HG02759 (cell line): Measurements from ENCODE around the gene KCNK10.
A peak's percentile ranks its signal among the peaks of the same experiment; 100 is the strongest.

Experiments
- ATAC-seq: cut with Tn5 transposase; IDR thresholded peaks from one replicate; pipeline ENCODE4 v1.9.1; 2021; ENCODE audit warnings: mild to moderate bottlenecking, moderate library complexity; ENCODE audit not compliant: unreplicated experiment

The KCNK10 gene, protein sequence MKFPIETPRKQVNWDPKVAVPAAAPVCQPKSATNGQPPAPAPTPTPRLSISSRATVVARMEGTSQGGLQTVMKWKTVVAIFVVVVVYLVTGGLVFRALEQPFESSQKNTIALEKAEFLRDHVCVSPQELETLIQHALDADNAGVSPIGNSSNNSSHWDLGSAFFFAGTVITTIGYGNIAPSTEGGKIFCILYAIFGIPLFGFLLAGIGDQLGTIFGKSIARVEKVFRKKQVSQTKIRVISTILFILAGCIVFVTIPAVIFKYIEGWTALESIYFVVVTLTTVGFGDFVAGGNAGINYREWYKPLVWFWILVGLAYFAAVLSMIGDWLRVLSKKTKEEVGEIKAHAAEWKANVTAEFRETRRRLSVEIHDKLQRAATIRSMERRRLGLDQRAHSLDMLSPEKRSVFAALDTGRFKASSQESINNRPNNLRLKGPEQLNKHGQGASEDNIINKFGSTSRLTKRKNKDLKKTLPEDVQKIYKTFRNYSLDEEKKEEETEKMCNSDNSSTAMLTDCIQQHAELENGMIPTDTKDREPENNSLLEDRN

DNA sequence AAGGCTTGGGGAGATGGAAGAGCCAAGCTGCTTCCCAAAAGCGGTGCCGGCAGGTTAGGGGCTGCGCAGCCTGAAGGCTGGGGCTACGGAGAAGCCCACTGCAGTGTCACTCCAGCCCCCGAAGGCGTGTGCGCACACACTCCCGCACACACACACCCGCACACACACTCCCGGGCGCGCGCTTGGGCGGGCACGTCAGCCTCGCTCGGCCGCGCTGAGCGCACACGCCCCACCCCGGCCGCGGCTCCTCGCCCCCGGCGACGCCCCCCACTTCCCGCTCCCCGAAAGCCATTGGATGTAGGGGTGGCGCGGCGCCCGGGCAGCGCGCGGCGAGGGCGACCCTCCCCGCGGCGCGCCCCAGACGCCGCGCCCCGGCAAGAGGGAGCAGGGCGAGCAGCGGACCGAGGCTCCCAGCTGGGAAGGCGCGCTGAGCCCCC is at the start of gene KCNK10:
KCNK10 (minus strand) TSS at position 184 of the 437 bp plus-strand sequence. CDS start 471 bp downstream, outside the sequence.
- ATAC-seq: peak; percentile 32

DNA sequence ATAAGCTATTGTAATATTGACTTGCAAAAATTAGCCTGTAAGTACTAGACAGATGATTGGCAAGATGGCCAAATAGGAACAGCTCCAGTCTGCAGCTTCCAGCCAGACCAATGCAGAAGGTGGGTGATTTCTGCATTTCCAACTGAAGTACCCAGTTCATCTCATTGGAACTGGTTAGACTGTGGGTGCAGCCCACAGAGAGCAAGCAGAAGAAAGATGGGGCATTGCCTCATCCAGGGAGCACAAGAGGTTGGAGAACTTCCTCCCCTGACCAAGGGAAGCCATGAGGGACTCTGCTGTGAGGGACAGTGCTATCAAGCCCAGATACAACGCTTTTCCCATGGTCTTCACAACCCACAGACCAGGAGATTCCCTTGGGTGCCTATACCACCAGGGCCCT is 46.4 kb upstream of the KCNK10 start:
- no peak for ATAC-seq

DNA sequence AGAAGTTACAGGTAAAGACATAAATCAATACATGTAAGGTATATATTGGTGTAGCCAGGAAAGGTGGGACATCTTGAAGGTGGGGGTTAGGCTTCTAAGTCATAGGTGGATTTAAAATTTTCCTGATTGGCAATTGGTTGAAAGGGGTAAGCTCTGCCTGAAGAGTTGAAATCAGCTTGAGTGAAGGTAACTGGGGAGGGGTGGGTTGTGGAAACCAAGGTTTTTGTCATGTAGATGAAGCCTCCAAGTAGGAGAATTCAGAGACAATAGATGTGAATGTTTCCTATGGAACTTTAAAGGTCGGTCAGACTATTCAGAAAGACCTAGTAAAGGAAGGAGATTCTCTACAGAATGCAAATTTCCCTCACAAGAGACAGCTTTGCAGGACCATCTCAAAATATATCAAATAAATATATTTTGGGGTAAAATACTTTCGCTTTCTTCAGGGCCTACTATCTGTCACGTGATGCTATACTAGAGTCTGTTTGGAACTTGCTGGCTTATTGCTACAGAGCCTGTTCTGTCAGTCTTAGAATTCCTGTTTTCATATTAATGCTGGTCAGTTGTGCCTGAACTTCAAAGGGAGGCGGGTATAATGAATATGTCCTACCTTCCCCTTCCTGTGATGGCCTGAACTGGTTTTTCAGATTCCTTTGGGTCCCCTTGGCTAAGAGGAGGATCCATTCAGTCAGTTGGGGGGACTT is 41.8 kb upstream of the KCNK10 start:
- ATAC-seq: no peak

DNA sequence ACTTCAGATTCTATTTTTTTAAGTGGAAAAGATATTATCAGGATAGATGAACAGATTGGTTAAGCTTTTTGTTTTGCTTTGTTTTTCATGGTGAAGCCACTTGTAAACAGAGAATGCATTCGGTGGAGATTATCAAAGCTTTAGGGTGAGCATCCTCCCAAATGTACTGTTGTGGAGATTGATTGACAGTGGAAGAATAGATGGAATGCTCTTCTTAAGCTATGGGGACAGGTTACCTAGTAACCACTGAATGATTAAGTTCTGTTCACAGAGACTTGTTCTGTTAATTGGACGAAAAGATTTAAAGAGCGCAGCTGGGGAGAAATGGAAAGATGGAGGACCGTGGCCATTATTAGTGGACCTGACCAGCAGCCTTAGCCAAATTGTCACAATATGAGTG is 40.6 kb upstream of the KCNK10 start:
- no peak for ATAC-seq

DNA sequence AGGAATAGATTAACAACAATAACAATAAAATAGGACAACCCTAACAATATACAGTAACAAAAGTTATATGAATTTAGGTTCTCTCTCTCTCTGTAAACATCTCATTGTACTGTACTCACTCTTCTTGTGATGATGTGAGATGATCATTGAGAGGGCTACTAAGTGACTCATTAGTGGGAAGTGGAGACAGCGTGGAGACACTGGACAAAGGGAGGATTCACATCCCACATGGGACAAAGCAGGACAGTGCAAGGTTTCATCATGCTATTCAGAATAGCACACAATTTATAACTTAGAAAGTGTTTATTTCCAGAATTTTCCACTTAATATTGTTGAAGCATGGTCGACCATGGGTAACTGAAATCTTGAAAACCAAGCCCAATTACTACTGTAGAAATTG is 36.4 kb upstream of the KCNK10 start:
- ATAC-seq: no peak

DNA sequence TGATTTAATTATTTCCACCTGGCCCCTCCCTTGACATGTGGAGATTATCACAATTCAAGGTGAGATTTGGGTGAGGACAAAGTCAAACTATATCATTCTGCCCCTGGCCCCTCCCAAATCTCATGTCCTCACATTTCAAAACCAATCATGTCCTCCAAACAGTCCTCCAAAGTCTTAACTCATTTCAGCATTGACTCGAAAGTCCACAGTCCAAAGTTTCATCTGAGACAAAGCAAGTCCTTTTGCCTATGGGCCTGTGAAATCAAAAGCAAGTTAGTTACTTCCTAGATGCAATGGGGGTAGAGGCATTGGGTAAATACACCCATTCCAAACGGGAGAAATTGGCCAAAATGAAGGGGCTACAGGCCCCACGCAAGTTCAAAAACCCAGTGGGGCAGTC is 31.3 kb upstream of the KCNK10 start:
- ATAC-seq: no peak

DNA sequence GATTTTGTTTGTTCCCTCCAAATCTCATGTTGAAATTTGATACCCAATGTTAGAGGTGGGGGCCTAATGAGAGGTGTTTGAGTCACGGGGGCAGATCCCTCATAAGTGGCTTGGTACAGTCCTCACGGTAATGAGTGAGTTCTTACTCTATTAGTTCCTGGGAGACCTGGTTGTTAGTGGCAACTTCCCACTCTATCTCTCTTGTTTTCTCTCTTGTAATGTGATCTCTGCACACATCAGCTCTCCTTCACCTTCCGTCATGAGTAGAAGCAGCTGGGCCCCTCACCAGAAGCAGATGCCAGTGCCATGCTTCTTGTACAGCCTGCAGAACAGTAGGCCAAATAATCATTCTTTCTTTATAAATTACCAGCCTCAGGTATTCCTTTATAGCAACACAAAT is 29.6 kb upstream of the KCNK10 start:
- ATAC-seq: no peak

DNA sequence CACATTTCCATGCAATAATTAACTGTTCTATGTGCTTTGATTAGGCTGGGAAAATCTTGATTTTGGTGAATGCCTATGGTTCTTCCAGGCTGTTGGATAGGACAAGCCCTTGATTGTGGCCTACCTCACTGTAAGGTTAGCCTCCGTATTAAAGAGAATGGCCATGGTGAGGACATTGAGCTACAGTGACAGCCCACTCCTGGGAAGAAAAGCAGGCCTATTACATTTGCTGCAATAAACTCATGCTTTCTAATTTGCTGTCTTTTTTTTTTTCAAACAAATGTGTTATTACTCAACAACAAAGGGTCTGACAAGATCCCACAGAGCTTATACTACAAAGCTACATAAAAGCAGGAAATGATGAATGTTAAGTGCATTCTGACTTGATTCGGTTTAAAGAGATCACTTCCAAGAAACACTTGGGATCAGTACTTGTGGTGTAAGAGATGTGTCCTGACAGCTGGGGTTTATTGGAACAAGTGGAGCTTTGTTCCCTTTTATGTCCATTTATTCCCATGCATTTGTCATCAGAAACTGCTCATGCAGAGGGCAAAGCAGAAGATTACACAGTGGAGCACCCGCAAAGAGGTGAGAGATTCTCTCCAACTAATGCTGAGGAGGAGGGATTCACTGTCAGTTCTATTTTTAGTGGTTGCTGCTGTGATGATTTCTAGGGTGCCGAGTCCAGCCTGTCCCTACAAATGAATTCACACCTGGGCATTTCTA is 29.1 kb upstream of the KCNK10 start:
- no peak for ATAC-seq

DNA sequence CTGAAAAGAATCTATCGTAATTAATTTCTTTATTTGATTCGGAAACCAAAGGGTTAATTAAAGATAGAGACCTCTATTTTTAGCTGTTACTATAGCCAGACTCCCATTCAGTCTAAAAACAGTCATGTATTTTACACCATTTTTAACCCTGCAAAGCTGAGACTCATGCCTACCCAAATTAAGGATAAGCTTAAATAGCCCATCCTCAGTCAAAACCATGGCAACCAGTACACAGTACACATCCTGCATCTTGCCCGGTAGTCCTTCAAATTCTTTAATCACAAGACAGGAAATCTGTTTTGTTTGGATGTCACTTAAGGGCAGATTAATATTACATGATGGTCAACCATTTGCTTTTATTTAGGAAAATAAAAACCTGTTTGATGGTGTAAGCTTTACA is 25.5 kb upstream of the KCNK10 start:
- no peak for ATAC-seq

DNA sequence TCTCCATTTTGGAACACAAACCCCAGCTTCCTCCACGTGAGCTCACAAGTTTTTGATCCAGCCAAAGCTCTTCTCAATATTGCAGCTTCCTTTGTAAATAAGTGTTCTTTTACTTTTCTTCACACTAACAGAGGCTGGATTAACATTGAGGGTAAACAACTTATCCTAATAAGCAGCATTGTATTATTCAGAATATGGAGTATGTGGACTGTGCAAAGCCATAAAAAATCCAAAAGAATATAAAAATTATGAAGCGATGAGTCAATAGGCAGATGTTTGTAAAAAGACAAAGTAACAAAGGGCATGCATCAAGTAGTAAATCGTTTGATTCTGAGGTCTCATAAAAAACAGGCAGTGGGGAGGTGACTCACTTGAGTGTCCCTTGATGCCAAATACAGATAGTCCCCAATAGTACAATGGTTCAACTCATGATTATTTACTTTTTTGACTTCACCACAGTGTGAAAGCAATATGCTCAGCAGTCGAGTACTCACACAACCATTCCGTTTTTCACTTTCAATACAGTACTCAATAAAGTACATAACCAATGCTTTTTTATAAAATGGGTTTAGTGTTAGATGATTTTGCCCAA is 23.1 kb upstream of the KCNK10 start:
- no peak for ATAC-seq

DNA sequence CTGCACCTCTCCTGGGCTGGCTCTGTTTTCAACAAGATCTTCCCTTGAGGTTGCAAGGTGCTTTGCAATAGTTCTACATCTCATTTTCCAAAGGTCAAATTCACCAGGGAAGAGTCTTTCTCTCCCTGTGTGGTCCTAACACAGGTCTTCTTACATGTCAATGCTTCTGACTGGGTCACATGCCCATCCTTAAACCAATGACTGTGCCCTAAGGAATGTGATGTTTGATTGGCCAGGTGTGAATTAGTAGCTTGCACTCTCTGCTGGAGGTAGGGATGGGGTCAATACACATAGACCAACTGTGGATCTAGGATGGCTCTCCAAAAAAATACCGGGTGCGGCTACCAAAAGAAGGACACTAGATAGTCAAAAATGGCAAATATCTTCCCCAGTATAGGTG is 19.9 kb upstream of the KCNK10 start:
- ATAC-seq: no peak

DNA sequence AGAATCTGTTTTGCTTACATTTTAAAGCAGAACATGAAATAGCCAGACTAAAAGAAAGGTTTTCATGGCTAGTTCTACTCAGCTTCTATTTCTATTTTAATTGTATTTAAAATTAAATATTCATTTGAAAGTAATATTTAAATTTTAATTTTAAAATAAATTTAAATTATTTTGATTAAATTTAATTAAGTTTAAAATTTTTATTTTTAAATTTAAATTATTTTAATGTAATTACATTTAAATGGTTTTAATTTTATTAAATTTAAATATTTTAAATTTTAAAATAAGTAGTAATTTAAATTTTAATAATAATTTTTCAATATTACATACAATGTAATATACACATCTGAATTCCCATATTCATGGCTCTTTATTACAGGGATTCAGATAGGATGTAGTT is 17.3 kb upstream of the KCNK10 start:
- no peak for ATAC-seq

DNA sequence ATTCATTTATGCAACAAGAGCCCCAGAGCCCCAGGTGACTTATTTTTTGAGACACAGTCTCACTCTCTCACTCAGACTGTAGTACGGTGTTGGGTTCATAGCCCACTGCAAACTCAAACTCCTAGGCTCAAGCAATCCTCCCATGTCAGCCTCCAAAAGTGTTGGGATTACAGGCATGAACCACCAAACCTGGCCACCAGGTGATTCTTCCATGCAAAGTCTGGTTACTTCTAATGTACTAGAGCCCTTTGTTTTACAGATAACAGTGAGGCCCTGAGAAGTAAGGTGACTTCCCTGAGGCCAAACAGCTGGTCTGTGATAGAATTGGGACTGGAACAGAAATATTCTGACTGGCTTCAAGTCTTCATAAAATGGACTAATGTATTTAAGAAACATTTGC is 10.0 kb upstream of the KCNK10 start:
- no peak for ATAC-seq

DNA sequence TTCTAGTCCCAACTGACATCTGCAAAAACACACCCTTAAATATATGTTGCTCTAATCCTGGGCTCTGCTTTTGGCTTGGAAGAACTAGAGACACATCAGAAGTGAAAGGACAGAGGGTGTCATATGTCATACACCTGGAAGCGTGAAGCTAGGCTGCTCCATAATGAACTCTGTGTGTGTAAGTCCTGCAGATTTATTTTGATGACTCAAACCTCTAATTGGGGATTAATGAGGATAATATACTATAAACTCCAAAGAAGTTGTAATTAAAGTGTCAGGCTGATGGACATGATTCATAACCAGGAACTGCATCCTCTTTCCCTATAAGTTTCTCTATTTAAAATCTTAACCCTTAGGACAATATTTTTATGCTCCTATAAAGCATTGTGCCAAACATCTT is 4.4 kb upstream of the KCNK10 start:
- ATAC-seq: no peak

DNA sequence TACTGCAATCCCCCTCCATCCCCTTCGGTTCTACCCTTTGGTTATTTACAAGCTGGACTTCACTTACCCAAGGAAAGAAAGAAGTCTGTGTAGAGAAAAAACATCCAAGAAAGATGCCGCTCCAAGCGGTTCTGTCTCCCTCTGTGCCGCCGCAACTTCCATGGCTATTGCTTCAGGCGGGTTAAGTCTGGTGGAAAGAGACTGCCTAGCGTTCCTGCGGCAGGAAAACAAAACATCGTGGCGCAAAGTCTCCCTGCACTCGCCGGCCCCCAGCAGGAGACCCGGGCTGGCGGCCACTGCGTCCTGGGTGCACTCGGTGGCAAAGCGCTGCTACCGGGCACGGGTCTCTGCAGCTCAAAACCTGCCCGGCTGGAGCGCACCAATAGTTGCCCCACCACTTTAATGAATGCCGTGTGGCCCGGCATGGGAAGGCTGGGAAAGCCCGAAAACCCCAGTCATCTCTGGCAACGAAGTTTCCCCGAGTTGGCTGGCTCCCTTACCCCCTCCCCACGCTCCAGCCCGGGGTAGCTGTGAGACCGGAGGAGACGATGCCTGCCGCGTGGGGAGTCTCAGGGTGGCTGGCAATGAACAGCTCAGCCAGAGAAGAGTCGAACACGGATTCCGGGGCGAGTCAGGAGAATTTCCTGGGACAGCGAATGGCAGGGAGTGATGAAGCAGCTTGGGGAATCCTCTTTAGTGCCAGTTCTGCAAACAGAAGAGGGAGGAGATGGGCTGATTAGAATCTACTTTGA is 3.5 kb upstream of the KCNK10 start:
- ATAC-seq: no peak

DNA sequence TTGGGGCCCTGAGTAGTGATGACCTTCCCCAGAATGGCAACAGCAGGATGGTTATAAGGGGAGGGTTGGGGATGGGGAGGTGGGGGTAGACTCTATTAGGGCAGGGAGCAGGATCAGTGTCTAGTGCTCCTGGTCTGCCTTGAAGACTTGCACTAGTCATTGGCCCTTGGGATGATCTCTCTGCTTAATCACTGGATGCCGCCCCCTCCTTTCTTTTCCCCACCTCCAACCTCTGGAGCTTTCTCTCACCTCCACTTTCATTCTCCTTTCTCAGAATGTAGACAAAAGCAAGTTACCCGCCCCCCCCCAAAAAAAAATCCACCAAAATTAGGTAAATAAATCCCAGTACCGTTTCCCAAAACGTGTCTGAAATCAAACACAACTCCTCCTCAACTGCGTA is 2.8 kb upstream of the KCNK10 start:
- no peak for ATAC-seq

DNA sequence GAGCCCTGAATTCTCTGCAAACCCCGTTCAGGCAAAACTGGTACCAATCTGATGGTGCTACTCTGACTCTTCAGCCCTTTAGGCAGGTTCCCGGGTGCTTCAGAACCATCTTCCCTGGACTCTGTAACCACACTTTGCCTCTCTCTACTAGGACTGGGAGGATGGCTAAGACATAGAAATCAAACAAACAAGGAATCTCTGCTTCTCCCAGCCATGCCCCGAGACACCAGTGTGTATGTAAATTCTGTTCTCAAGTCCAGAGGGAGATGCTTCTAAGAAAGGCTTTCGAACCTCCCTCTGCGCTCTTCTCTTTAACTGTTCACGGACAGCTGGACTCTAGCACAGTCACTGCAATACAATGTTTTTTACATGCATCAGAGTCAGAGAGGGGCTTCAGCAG is 1.9 kb upstream of the KCNK10 start:
- no peak for ATAC-seq

DNA sequence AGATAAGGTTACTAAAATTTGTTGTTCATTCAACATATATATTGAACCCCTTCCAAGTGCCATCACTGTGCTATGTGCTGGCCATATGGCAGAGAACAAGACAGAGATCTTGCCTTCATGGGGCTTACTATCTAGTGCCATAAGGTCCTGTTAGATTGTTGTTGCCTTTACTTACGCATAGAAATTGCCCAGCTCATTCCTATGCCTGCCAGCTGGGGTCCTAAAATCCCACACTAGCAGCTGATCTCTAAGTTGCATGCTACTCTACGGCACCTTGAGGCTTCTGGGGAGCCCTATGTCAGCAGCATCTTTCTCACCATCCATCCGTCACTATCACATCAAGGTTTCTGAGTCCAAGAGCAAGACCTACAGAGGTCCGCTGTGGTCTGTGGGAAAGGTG is 1.4 kb upstream of the KCNK10 start:
- no peak for ATAC-seq

DNA sequence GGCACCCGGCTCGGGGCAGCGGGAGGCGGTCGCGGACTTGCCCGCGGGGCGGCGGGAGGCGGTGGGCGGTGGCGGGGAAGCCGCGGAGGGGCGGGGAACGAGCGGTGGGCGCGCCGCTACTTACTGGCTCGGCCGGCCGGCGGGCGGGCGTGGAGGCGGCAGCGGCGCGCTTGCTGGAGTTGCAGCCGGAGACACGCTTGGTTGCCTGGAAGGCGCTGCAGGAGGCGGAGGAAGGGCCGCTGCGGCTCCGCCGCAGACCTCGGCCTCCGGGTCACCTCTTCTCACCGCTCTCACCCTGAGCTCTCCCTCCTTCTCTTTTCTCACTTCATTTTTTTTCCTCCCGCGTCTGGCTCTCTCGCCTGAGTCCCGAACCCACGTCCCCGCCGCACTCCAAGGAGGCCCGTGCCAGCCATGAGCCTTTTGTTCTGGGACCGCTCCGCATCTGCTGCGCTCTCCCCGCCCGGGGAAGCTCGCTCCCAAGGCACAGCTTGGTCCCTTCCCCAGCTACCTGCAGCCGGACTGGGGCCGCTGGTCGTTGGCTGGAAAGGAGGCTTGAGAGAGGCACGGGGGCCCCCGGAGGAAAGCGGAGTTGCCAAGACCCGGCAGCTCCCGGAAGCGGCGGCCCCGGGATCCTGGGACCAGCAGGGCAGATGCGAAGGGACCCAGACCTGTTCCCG is 592 bp upstream of the KCNK10 start:
- ATAC-seq: peak; percentile 96
